ENCODE measurements around the gene SLC16A13.

DNA sequence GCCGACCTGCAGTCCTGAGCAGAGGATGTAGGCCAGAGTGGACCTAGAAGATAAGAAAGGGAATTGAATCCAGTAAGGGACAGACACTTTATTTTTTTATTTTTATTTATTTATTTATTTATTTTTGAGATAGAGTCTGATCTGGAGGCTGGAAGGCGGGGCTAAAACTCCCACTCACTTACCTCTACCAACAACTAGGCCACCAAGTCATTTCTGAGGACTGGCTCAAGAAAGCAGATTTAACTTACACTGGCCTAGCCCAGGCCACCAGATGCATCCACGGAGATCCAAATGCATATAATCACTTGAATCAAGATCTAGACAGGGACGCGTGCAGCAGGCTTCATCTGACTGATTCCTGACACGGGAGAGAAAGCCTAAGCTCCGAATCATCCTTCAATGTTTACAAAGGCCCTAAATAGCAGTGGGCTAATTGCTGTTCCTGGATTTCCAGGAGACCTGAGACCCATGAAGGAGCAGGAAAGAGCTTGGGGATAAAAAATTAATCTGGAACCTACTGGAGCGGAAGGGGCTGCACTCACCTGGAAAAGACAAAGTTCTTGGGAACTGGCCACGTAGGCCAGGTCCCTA is 41.1 kb upstream of the SLC16A13 start:
- TF ChIP-seq, protein P1, sequence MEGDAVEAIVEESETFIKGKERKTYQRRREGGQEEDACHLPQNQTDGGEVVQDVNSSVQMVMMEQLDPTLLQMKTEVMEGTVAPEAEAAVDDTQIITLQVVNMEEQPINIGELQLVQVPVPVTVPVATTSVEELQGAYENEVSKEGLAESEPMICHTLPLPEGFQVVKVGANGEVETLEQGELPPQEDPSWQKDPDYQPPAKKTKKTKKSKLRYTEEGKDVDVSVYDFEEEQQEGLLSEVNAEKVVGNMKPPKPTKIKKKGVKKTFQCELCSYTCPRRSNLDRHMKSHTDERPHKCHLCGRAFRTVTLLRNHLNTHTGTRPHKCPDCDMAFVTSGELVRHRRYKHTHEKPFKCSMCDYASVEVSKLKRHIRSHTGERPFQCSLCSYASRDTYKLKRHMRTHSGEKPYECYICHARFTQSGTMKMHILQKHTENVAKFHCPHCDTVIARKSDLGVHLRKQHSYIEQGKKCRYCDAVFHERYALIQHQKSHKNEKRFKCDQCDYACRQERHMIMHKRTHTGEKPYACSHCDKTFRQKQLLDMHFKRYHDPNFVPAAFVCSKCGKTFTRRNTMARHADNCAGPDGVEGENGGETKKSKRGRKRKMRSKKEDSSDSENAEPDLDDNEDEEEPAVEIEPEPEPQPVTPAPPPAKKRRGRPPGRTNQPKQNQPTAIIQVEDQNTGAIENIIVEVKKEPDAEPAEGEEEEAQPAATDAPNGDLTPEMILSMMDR (IDR thresholded peaks at IDR 0.05; ENCODE audit: low read depth, low read length): no peak
- TF ChIP-seq EZH2phosphoT487 (IDR thresholded peaks at IDR 0.05; ENCODE audit: low read depth): no peak

Measured in OCI-LY3 (cell line).